ENCODE measurements around the gene CACNB2. TPM values are rescaled to one million over a fixed set of nuclear protein-coding genes. Genes with fewer than 3 reads are reported as not detected.

The CACNB2 gene
- total RNA-seq, 1 donor from 2014 or later: 4.9 TPM

GRCh38 chr10:18238870-18239485, 98.8 kb downstream of the CACNB2 start:
- H3K9me3 Mint-ChIP-seq (ENCODE audit: low read depth): peaks cover 6% of the 10 kb centered on the region
- DNase-seq (ENCODE audit: low spot score, unreplicated experiment): no peak
- H3K36me3 Mint-ChIP-seq (ENCODE audit: insufficient read depth): no peaks in the 10 kb centered on the region
- no peak overlapping the region for H3K4me3 Mint-ChIP-seq (ENCODE audit: low read depth)
- H3K27ac Mint-ChIP-seq: no peak overlapping the region
- TF ChIP-seq CTCF (IDR thresholded peaks at IDR 0.05; ENCODE audit: unreplicated experiment): peak; percentile 75
- H3K4me1 Mint-ChIP-seq (ENCODE audit: low read depth): no peaks in the 10 kb centered on the region
- peaks cover 27% of the 10 kb centered on the region for H3K27me3 Mint-ChIP-seq

- H3K36me3 Mint-ChIP-seq (ENCODE audit: insufficient read depth): no peaks in the 10 kb centered on the region
- no peak for DNase-seq (ENCODE audit: low spot score, unreplicated experiment)
- H3K4me3 Mint-ChIP-seq (ENCODE audit: low read depth): no peak overlapping the region
- no peaks in the 10 kb centered on the region for H3K4me1 Mint-ChIP-seq (ENCODE audit: low read depth)
- H3K27me3 Mint-ChIP-seq: peaks cover 20% of the 10 kb centered on the region
- H3K27ac Mint-ChIP-seq: no peak overlapping the region
- TF ChIP-seq CTCF (IDR thresholded peaks at IDR 0.05; ENCODE audit: unreplicated experiment): no peak
- peaks cover 6% of the 10 kb centered on the region for H3K9me3 Mint-ChIP-seq (ENCODE audit: low read depth)
Measured at GRCh38 chr10:18240185-18240882, 100.1 kb downstream of the CACNB2 start.

- H3K9me3 Mint-ChIP-seq (ENCODE audit: low read depth): peaks cover 6% of the 10 kb centered on the region
- no peak for DNase-seq (ENCODE audit: low spot score, unreplicated experiment)
- no peaks in the 10 kb centered on the region for H3K4me1 Mint-ChIP-seq (ENCODE audit: low read depth)
- H3K4me3 Mint-ChIP-seq (ENCODE audit: low read depth): no peak overlapping the region
- peaks cover 3% of the 10 kb centered on the region for H3K27me3 Mint-ChIP-seq
- H3K36me3 Mint-ChIP-seq (ENCODE audit: insufficient read depth): no peaks in the 10 kb centered on the region
- no peak overlapping the region for H3K27ac Mint-ChIP-seq
- no peak for TF ChIP-seq CTCF (IDR thresholded peaks at IDR 0.05; ENCODE audit: unreplicated experiment)
Measured at GRCh38 chr10:18246967-18247366, 106.7 kb downstream of the CACNB2 start.

GRCh38 chr10:18252086-18252485, 111.9 kb downstream of the CACNB2 start:
- Mint-ChIP-seq H3K36me3 (ENCODE audit: insufficient read depth) (no peaks in the 10 kb centered on the region), H3K27me3 (peaks cover 10% of the 10 kb centered on the region), H3K27ac (no peak overlapping the region), H3K9me3 (ENCODE audit: low read depth) (no peaks in the 10 kb centered on the region), H3K4me1 (ENCODE audit: low read depth) (no peaks in the 10 kb centered on the region), H3K4me3 (ENCODE audit: low read depth) (no peak overlapping the region)
- no peak for TF ChIP-seq CTCF (IDR thresholded peaks at IDR 0.05; ENCODE audit: unreplicated experiment)
- DNase-seq (ENCODE audit: low spot score, unreplicated experiment): no peak

- H3K36me3 Mint-ChIP-seq (ENCODE audit: insufficient read depth): no peaks in the 10 kb centered on the region
- H3K27ac Mint-ChIP-seq: no peak overlapping the region
- no peaks in the 10 kb centered on the region for H3K4me1 Mint-ChIP-seq (ENCODE audit: low read depth)
- no peak overlapping the region for H3K4me3 Mint-ChIP-seq (ENCODE audit: low read depth)
- TF ChIP-seq CTCF (IDR thresholded peaks at IDR 0.05; ENCODE audit: unreplicated experiment): no peak
- H3K9me3 Mint-ChIP-seq (ENCODE audit: low read depth): no peaks in the 10 kb centered on the region
- peaks cover 8% of the 10 kb centered on the region for H3K27me3 Mint-ChIP-seq
- DNase-seq (ENCODE audit: low spot score, unreplicated experiment): no peak
Measured at GRCh38 chr10:18254086-18254485, 113.9 kb downstream of the CACNB2 start.

Data from progenitor cell of endocrine pancreas (in vitro differentiated cells).